Measurements from ENCODE around the gene OSBPL5.
"Not testable (repeated sequence)": the region's sequence is repeated elsewhere in the genome, so short reads cannot be mapped to it uniquely, and the experiment has no call there.

GRCh38 chr11:3168742-3169254, 3.7 kb upstream of the OSBPL5 start:
- TF ChIP-seq POLR2AphosphoS5 (IDR thresholded peaks at IDR 0.05; ENCODE audit: control insufficient read depth, insufficient read depth, low read depth, low read length); CEBPZ (IDR thresholded peaks at IDR 0.05; ENCODE audit: borderline replicate concordance, low read depth, low read length); ATF3 (IDR thresholded peaks at IDR 0.05); ATF3 (CRISPR knock-in tag; conservative IDR thresholded peaks at IDR 0.05); ZNF24 (IDR thresholded peaks at IDR 0.05): not testable (repeated sequence)
